ENCODE measurements around the gene STXBP4.

STXBP4 gene

DNA sequence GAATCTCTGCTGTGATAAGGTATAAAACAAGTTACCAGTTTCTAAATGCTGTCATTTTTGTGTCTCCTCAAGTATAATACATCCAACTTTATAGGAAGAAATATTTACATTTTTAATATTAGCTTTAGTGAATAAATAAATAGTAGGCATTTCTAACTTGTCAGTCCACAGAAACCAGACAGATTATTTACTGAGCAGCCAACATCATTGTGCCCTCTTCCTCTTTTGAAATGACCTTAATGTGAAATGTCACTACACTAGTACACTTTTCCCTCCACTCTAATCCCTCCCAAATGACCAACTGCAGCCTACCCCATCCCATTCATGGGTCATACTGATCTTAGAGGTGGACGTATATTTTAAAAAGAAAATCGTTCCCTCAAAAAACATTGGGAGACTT, 9.2 kb downstream of the STXBP4 start:
- no peak overlapping the region for H3K27ac ChIP-seq
- TF ChIP-seq, protein P1, sequence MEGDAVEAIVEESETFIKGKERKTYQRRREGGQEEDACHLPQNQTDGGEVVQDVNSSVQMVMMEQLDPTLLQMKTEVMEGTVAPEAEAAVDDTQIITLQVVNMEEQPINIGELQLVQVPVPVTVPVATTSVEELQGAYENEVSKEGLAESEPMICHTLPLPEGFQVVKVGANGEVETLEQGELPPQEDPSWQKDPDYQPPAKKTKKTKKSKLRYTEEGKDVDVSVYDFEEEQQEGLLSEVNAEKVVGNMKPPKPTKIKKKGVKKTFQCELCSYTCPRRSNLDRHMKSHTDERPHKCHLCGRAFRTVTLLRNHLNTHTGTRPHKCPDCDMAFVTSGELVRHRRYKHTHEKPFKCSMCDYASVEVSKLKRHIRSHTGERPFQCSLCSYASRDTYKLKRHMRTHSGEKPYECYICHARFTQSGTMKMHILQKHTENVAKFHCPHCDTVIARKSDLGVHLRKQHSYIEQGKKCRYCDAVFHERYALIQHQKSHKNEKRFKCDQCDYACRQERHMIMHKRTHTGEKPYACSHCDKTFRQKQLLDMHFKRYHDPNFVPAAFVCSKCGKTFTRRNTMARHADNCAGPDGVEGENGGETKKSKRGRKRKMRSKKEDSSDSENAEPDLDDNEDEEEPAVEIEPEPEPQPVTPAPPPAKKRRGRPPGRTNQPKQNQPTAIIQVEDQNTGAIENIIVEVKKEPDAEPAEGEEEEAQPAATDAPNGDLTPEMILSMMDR (IDR thresholded peaks at IDR 0.05), result no peak
- TF ChIP-seq ZFX (IDR thresholded peaks at IDR 0.05; ENCODE audit: borderline replicate concordance), result no peak

GRCh38 chr17:54979657-54980056, 11.1 kb downstream of the STXBP4 start:
- no peak for TF ChIP-seq ZFX (IDR thresholded peaks at IDR 0.05; ENCODE audit: borderline replicate concordance)
- TF ChIP-seq, protein P1 (IDR thresholded peaks at IDR 0.05), result no peak
- H3K27ac ChIP-seq, result no peak overlapping the region

GRCh38 chr17:54980375-54980774, 11.8 kb downstream of the STXBP4 start:
- TF ChIP-seq ZFX (IDR thresholded peaks at IDR 0.05; ENCODE audit: borderline replicate concordance), result no peak
- TF ChIP-seq, protein P1 (IDR thresholded peaks at IDR 0.05), result no peak
- H3K27ac ChIP-seq, result no peak overlapping the region

GRCh38 chr17:54982399-54982798, 13.8 kb downstream of the STXBP4 start:
- H3K27ac ChIP-seq, result no peak overlapping the region
- no peak for TF ChIP-seq ZFX (IDR thresholded peaks at IDR 0.05; ENCODE audit: borderline replicate concordance)
- TF ChIP-seq, protein P1 (IDR thresholded peaks at IDR 0.05), result no peak

DNA sequence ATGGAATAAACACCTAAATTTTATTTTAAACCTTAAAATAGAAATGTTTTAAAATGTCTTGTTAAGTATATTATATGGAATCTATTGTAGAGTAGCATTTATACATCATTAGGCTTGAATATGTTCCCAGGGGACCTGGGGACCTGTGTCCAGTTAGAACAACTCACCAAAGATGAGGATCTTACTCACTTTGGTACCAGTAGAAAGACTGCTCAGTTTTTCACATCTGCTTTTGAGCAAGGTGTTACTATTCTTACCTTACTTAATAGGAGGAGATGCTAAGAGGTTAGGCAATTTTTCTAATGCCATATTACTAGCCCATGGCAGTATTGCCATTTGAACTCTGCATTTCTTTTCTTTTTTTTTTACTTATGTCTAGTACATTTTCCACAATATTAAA, 14.7 kb downstream of the STXBP4 start:
- no peak overlapping the region for H3K27ac ChIP-seq
- TF ChIP-seq ZFX (IDR thresholded peaks at IDR 0.05; ENCODE audit: borderline replicate concordance), result no peak
- TF ChIP-seq, protein P1 (IDR thresholded peaks at IDR 0.05), result no peak

GRCh38 chr17:54985476-54985875, 16.9 kb downstream of the STXBP4 start:
- TF ChIP-seq, protein P1 (IDR thresholded peaks at IDR 0.05), result no peak
- TF ChIP-seq ZFX (IDR thresholded peaks at IDR 0.05; ENCODE audit: borderline replicate concordance), result no peak
- no peak overlapping the region for H3K27ac ChIP-seq

- no peak overlapping the region for H3K27ac ChIP-seq
- TF ChIP-seq, protein P1 (IDR thresholded peaks at IDR 0.05), result no peak
- TF ChIP-seq ZFX (IDR thresholded peaks at IDR 0.05; ENCODE audit: borderline replicate concordance), result no peak
These were observed 21.6 kb downstream of the STXBP4 start for GRCh38 chr17:54990118-54990517.
